T-helper 17 cell (primary cell): ENCODE measurements around the gene TSGA10IP. TPM values are rescaled to one million over a fixed set of nuclear protein-coding genes. Genes with fewer than 3 reads are reported as not detected.

Experiments used
- ATAC-seq: fragments of 150-1000 bp; cut with Tn5 transposase; 2 replicates; pipeline ENCODE4 v1.10.0; 2021; ENCODE audit warnings: mild to moderate bottlenecking, moderate library complexity
- DNase-seq, 3 donors: peaks; one replicate each; pipeline versions ENCODE4 v3.0.0 to v3.0.0-alpha.2; 2020 to 2021
- H3K9me3 ChIP-seq: one replicate; pipeline ENCODE4 v1.7.0; 2013; ENCODE audit warnings: low read length, mild to moderate bottlenecking; ENCODE audit not compliant: control insufficient read depth, poor library complexity, severe bottlenecking
- H3K27ac Mint-ChIP-seq: one replicate; pipeline ENCODE4 v1.8.0; 2022; ENCODE audit warnings: mild to moderate bottlenecking, moderate library complexity, mixed read lengths
- H3K27me3 Mint-ChIP-seq: one replicate; pipeline ENCODE4 v1.8.0; 2022; ENCODE audit warnings: mixed read lengths
- H3K36me3 Mint-ChIP-seq: one replicate; pipeline ENCODE4 v1.8.0; 2022; ENCODE audit warnings: low read depth, mixed read lengths
- H3K4me1 Mint-ChIP-seq: one replicate; pipeline ENCODE4 v1.8.0; 2022; ENCODE audit warnings: mild to moderate bottlenecking, mixed read lengths
- H3K4me3 Mint-ChIP-seq: one replicate; pipeline ENCODE4 v1.8.0; 2022; ENCODE audit warnings: mild to moderate bottlenecking, moderate library complexity, mixed read lengths
- total RNA-seq, 4 donors: library from RNA in 2 of 4; stranded (reverse) in 2 of 4; gene quantifications; one replicate each; pipeline ENCODE4 v1.2.3 and lab custom pipeline; 2022 to 2026

Gene TSGA10IP
- total RNA-seq (not detected), total RNA-seq (lab: John Stamatoyannopoulos, UW) (0 reads per million in 2 donors)

DNA sequence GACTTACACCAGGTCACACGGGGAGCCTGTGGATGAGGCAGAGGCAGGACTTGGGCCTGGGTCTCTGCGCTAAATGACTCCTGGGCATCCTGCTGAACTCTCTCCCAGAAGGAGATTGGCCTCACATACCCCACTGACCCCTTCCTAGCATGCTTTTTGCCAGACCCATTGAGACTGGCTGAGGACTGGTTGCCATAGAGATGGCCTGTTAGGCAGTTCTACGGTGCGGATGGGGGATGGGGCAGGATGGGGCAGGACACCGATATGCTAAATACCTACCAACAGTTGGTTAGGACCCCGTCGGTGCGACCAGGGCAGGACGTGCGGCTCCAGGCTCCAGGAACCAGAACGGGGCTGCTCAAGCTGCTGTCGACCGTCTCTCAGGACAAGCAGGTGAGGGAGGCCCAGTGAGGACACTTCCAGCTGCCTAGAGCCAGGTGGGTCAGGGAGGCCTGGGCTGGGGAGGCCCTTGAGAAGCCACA lies at the start of gene TSGA10IP:
Gene TSGA10IP (plus strand): TSS at position 51 of the 482 bp plus-strand sequence. CDS start 196 bp downstream, at position 247.
- Mint-ChIP-seq H3K4me3 (no peak within 1 kb of the TSS), H3K27me3 (no peaks in the 10 kb centered on the region), H3K4me1 (peaks cover 6% of the 10 kb centered on the region), H3K27ac (no peak within 1 kb of the TSS), H3K36me3 (peaks cover 5% of the 10 kb centered on the region)
- DNase-seq (no peak), ATAC-seq (no peak)
- no peaks in the 10 kb centered on the region for H3K9me3 ChIP-seq

DNA sequence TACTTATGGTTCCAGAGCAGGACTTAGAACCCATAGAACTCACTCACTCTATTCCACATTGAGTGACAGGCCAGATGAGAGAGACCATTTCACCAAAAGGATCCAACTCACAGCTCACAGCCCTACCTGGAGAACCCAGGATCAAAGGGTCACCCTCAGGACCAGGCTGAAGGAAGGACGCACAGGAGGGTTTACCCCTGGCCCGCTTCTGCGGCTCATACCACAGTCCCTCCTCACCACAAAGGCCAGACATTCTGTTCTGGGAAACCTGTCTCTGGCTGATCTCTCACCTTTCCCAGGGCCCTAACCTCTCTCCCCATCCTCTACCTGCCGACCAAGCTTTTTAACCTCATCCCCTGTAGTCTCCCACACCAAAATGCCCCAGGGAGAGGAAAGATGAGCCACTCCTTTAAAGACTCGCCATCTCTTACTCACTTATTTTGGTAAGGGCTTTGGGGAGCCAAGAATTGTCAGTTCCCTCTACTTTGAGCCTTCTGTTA lies 49.7 kb upstream of the TSGA10IP start:
- Mint-ChIP-seq H3K27me3 (no peaks in the 10 kb centered on the region), H3K4me3 (peak overlapping the region; percentile 3), H3K27ac (peak overlapping the region; percentile 84), H3K4me1 (peaks cover 19% of the 10 kb centered on the region), H3K36me3 (no peaks in the 10 kb centered on the region)
- no peak for ATAC-seq
- DNase-seq, result no peak
- H3K9me3 ChIP-seq, result no peaks in the 10 kb centered on the region

- H3K36me3 Mint-ChIP-seq, result no peaks in the 10 kb centered on the region
- no peak for ATAC-seq
- no peaks in the 10 kb centered on the region for H3K27me3 Mint-ChIP-seq
- H3K4me3 Mint-ChIP-seq, result peak overlapping the region; percentile 31
- H3K4me1 Mint-ChIP-seq, result peaks cover 19% of the 10 kb centered on the region
- H3K9me3 ChIP-seq, result no peaks in the 10 kb centered on the region
- peak overlapping the region; percentile 84 for H3K27ac Mint-ChIP-seq
- DNase-seq, result no peak
These were observed 49.0 kb upstream of the TSGA10IP start for GRCh38 chr11:65896034-65896999.

GRCh38 chr11:65897020-65897471 lies 48.2 kb upstream of the TSGA10IP start:
- Mint-ChIP-seq H3K27ac (no peak overlapping the region), H3K27me3 (no peaks in the 10 kb centered on the region), H3K36me3 (no peaks in the 10 kb centered on the region), H3K4me3 (peak overlapping the region; percentile 31), H3K4me1 (peaks cover 19% of the 10 kb centered on the region)
- no peaks in the 10 kb centered on the region for H3K9me3 ChIP-seq
- DNase-seq (no peak), ATAC-seq (no peak)

DNA sequence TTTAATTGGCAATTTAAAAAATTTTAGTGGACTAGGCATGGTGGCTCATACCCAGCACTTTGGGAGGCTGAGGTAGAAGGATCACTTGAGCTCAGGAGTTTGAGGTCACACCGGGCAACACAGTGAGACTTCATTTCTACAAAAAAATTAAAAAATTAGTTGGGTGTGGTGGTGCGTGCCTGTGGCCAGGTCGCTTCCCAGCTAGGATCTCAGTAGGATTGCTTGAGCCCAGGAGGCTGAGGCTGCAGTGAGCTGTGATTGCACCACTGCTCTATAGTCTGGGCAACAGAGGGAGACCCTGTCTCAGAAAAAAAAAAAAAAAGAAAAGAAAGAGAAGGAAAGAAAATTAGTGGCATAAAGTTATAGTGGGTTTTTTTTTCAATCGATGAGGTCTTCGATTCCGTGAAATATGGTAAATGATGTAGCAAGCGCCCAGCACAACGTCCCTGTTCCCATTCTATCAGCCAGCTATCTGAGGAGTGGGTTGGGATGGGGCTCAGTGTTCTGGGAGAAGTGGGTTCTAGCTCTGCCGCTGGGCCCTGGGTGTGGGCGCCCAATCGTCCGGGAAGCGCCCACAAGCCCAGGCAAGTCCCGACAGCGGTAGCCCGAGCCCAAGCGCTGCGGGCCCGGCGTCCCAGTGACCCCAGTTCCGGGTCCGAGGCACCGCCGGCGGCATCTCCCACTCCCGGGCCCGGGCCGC lies 46.5 kb upstream of the TSGA10IP start:
- no peaks in the 10 kb centered on the region for H3K36me3 Mint-ChIP-seq
- peaks cover 4% of the 10 kb centered on the region for H3K27me3 Mint-ChIP-seq
- peaks cover 10% of the 10 kb centered on the region for H3K4me1 Mint-ChIP-seq
- H3K9me3 ChIP-seq, result no peaks in the 10 kb centered on the region
- H3K27ac Mint-ChIP-seq, result peak overlapping the region; percentile 45
- peak overlapping the region; percentile 71 for H3K4me3 Mint-ChIP-seq
- no peak for ATAC-seq
- no peak for DNase-seq

DNA sequence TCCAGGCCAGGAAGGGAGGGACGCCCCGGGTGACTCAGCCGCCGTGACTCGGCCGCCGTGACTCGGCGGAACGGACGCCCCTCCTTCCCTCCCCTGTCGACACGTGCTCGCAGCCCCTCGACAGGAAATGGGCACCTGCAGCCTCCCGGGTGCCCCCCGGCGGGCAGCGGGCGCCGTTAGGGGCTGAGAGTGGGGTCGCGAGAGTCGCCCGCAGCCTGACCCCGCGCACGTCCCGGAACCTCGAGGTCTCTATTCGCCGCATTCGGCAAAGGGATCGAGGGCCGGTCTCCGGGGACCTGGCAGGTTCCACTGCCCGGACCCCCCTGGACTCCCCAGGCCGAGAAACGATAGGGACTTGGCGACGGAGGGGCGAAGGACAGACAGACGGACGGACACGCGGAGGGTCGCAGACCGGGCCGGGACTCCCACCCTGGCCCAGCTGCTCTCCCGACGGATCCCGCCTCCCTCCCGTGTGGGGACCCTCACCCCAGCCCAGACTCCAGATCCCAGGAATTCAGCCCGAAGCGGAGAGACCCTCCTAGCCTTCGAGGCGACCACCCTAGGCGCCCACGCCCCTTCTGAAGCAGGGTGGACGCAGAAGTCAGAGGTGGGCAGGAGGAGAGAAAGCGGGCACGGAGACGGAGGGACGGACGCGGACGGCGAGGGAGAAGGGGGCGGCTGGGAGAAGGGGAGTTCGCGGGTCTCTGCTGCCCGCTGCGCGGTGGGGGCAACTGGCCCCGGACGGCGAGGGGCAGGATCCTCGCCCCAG lies 45.7 kb upstream of the TSGA10IP start:
- Mint-ChIP-seq H3K4me1 (peaks cover 5% of the 10 kb centered on the region), H3K36me3 (no peaks in the 10 kb centered on the region), H3K27me3 (peaks cover 4% of the 10 kb centered on the region), H3K27ac (no peak overlapping the region), H3K4me3 (peak overlapping the region; percentile 81)
- DNase-seq (peak in 2 of 3 donors; percentile 45 to 47), ATAC-seq (no peak)
- H3K9me3 ChIP-seq, result no peaks in the 10 kb centered on the region

- Mint-ChIP-seq H3K27me3 (peaks cover 4% of the 10 kb centered on the region), H3K27ac (peak within 1 kb of the TSS; percentile 90), H3K4me3 (peak within 1 kb of the TSS; percentile 81), H3K36me3 (no peaks in the 10 kb centered on the region), H3K4me1 (peaks cover 3% of the 10 kb centered on the region)
- no peaks in the 10 kb centered on the region for H3K9me3 ChIP-seq
- DNase-seq (peak; percentile 92 to 96 (median 95)), ATAC-seq (peak; percentile 97)
These were observed 45.0 kb upstream of the TSGA10IP start, which contains the start of gene FOSL1 for GRCh38 chr11:65900125-65900898. TSS of gene FOSL1 (minus strand) at chr11:65900388. CDS start at chr11:65900339, 49 bp downstream.

GRCh38 chr11:65900899-65901180 lies 44.4 kb upstream of the TSGA10IP start:
- ATAC-seq, result no peak
- Mint-ChIP-seq H3K27me3 (peaks cover 4% of the 10 kb centered on the region), H3K4me3 (peak overlapping the region; percentile 63), H3K4me1 (peaks cover 2% of the 10 kb centered on the region), H3K27ac (peak overlapping the region; percentile 90), H3K36me3 (no peaks in the 10 kb centered on the region)
- no peaks in the 10 kb centered on the region for H3K9me3 ChIP-seq
- DNase-seq, result no peak

- Mint-ChIP-seq H3K27me3 (peaks cover 4% of the 10 kb centered on the region), H3K27ac (peak overlapping the region; percentile 90), H3K4me1 (peaks cover 2% of the 10 kb centered on the region), H3K4me3 (no peak overlapping the region), H3K36me3 (no peaks in the 10 kb centered on the region)
- DNase-seq (no peak), ATAC-seq (no peak)
- no peaks in the 10 kb centered on the region for H3K9me3 ChIP-seq
These were observed 42.2 kb upstream of the TSGA10IP start for GRCh38 chr11:65903068-65903481.

DNA sequence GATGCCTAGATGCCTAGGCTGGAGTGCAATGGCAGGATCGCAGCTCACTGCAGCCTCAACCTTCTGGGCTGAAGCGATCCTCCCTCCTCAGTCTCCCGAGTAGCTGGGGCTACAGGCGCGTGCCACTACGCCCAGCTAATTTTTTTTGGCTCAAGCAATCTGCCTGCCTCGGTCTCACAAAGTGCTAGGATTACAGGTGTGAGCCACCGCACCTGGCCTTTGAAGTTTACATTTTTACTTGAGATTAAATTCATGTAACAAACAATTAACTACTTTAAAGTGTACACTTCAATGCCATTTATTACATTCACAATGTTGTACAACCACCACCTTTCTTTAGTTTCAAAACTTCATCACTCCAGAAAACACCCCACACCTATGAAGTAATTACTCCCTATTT lies 41.6 kb upstream of the TSGA10IP start:
- no peaks in the 10 kb centered on the region for H3K36me3 Mint-ChIP-seq
- DNase-seq, result no peak
- no peak overlapping the region for H3K4me3 Mint-ChIP-seq
- peaks cover 4% of the 10 kb centered on the region for H3K27me3 Mint-ChIP-seq
- no peak for ATAC-seq
- H3K9me3 ChIP-seq, result no peaks in the 10 kb centered on the region
- peaks cover 1% of the 10 kb centered on the region for H3K4me1 Mint-ChIP-seq
- H3K27ac Mint-ChIP-seq, result peak overlapping the region; percentile 82

GRCh38 chr11:65906602-65907001 lies 38.7 kb upstream of the TSGA10IP start:
- H3K36me3 Mint-ChIP-seq, result no peaks in the 10 kb centered on the region
- no peak for ATAC-seq
- no peak overlapping the region for H3K27ac Mint-ChIP-seq
- no peak overlapping the region for H3K4me3 Mint-ChIP-seq
- DNase-seq, result no peak
- peaks cover 14% of the 10 kb centered on the region for H3K27me3 Mint-ChIP-seq
- H3K4me1 Mint-ChIP-seq, result peaks cover 5% of the 10 kb centered on the region
- H3K9me3 ChIP-seq, result no peaks in the 10 kb centered on the region

- Mint-ChIP-seq H3K27me3 (peaks cover 16% of the 10 kb centered on the region), H3K27ac (no peak overlapping the region), H3K4me1 (peaks cover 5% of the 10 kb centered on the region), H3K4me3 (no peak overlapping the region), H3K36me3 (no peaks in the 10 kb centered on the region)
- no peaks in the 10 kb centered on the region for H3K9me3 ChIP-seq
- DNase-seq (no peak), ATAC-seq (no peak)
These were observed 37.4 kb upstream of the TSGA10IP start for GRCh38 chr11:65907878-65908277.
